Sigmoid colon (tissue), 4 donors: ENCODE data around the gene IGFBP7.
A peak's percentile ranks its signal among the peaks of the same experiment; 100 is the strongest.

Experiments used
- CTCF ChIP-seq, 4 experiments: fragments of 450-650 bp in 3 of 4; fragments of 200-600 bp in 1 of 4; IDR thresholded peaks; one replicate each; pipeline ENCODE4 v1.5.1; 2016 to 2019; ENCODE audit warnings: antibody characterized with exemption in 4 of 4, mild to moderate bottlenecking in 3 of 4, moderate library complexity in 2 of 4
- EP300 ChIP-seq, 4 donors: sonication (generic); formaldehyde crosslinking; IDR thresholded peaks; one replicate each; pipeline ENCODE4 v1.6.1; 2017; ENCODE audit warnings: antibody characterized with exemption in 4 of 4
- POLR2A ChIP-seq, 2 donors: fragments of 450-650 bp; IDR thresholded peaks; one replicate each; pipeline ENCODE4 v1.6.1; 2016; ENCODE audit warnings: antibody characterized with exemption in 2 of 2, mild to moderate bottlenecking in 2 of 2, moderate library complexity in 2 of 2

GRCh38 chr4:57110640-57111511 lies 691 bp upstream of the IGFBP7 start:
- TF ChIP-seq EP300 (IDR thresholded peaks at IDR 0.05) (no peak), CTCF (IDR thresholded peaks at IDR 0.05) (no peak), POLR2A (IDR thresholded peaks at IDR 0.05) (peak; percentile 34 to 60)
